Keratinocyte (primary cell): ENCODE data around the gene WAC. TPM values are rescaled to one million over a fixed set of nuclear protein-coding genes. Genes with fewer than 3 reads are reported as not detected.

Source experiments
- DNase-seq: peaks from one replicate; pipeline ENCODE4 v3.0.0-alpha.2; 2011; ENCODE audit warnings: low read depth, missing footprints, low spot score
- FAIRE-seq: peaks from 2 replicates; lab custom pipeline; 2011; peaks lifted over from hg19 to GRCh38; lab: Jason Lieb, UNC
- H2AFZ ChIP-seq: 2 replicates; pipeline ENCODE4 v1.6.0; 2012; ENCODE audit warnings: low read length, control low read depth, inconsistent platforms; ENCODE audit not compliant: control insufficient read depth
- H3K27ac ChIP-seq: 2 replicates; pipeline ENCODE4 v1.5.1; 2011; ENCODE audit warnings: low read length; ENCODE audit not compliant: control insufficient read depth, insufficient read depth
- H3K27me3 ChIP-seq: 3 replicates; pipeline ENCODE4 v1.6.0; 2011; ENCODE audit warnings: low read length; ENCODE audit not compliant: control insufficient read depth, insufficient read depth; ENCODE audit errors: extremely low read depth
- H3K36me3 ChIP-seq, 2 experiments: 2 replicates in 1 of 2; 3 replicates in 1 of 2; pipeline ENCODE4 v1.5.1; 2011; ENCODE audit warnings: low read length in 2 of 2, mild to moderate bottlenecking in 1 of 2; ENCODE audit not compliant: control insufficient read depth in 2 of 2, insufficient read depth in 2 of 2; ENCODE audit errors: extremely low read depth in 1 of 2
- H3K4me1 ChIP-seq: 3 replicates; pipeline ENCODE4 v1.5.1; 2011; ENCODE audit warnings: low read length; ENCODE audit not compliant: control insufficient read depth, insufficient read depth; ENCODE audit errors: extremely low read depth
- H3K4me2 ChIP-seq: 3 replicates; pipeline ENCODE4 v1.6.0; 2011; ENCODE audit warnings: low read depth, low read length; ENCODE audit not compliant: control insufficient read depth, insufficient read depth; ENCODE audit errors: extremely low read depth
- H3K4me3 ChIP-seq, 3 experiments: fragments of 200-600 bp in 1 of 3; sonication (generic) in 1 of 3; 2 replicates in 2 of 3; 3 replicates in 1 of 3; pipeline ENCODE4 v1.5.1; 2011 to 2016; ENCODE audit warnings: low read length in 3 of 3, mild to moderate bottlenecking in 3 of 3, control low read depth in 2 of 3, inconsistent platforms in 1 of 3, low read depth in 1 of 3, mixed read lengths in 1 of 3, mixed run types in 1 of 3, moderate library complexity in 1 of 3; ENCODE audit not compliant: control insufficient read depth in 2 of 3, insufficient read depth in 2 of 3; ENCODE audit errors: extremely low read depth in 1 of 3
- H3K79me2 ChIP-seq: 2 replicates; pipeline ENCODE4 v1.6.0; 2012; ENCODE audit warnings: low read length; ENCODE audit not compliant: control insufficient read depth, insufficient read depth
- H3K9ac ChIP-seq: 3 replicates; pipeline ENCODE4 v1.6.0; 2011; ENCODE audit warnings: low read length; ENCODE audit not compliant: control insufficient read depth, insufficient read depth; ENCODE audit errors: extremely low read depth
- H3K9me1 ChIP-seq: 3 replicates; pipeline ENCODE4 v1.6.0; 2011; ENCODE audit warnings: low read length; ENCODE audit not compliant: control insufficient read depth, insufficient read depth; ENCODE audit errors: extremely low read depth
- H3K9me3 ChIP-seq: 2 replicates; pipeline ENCODE4 v1.5.1; 2012; ENCODE audit warnings: low read depth, low read length; ENCODE audit not compliant: control insufficient read depth
- H4K20me1 ChIP-seq: 3 replicates; pipeline ENCODE4 v1.6.0; 2011; ENCODE audit warnings: low read length; ENCODE audit not compliant: control insufficient read depth, insufficient read depth; ENCODE audit errors: extremely low read depth
- EZH2 ChIP-seq: IDR thresholded peaks from one replicate; pipeline ENCODE4 v1.6.1; 2012; ENCODE audit warnings: inconsistent platforms, mild to moderate bottlenecking, low read length, moderate library complexity
- dilution Hi-C: fragments of 300-500 bp; cut with MboI; formaldehyde crosslinking; loops from one replicate; pipeline ENCODE4 v1.7.0; 2020; ENCODE audit warnings: low sequenced_read_pairs; ENCODE audit not compliant: extremely low pct_ligation_motif_present
- polyA plus RNA-seq, 5 experiments: library from polyadenylated mRNA; depleted of rRNA in 3 of 5; stranded (reverse) in 3 of 5; stranded (forward) in 1 of 5; unstranded in 1 of 5; fragments of >200 nt; gene quantifications; 1 replicate in 1 of 5; 2 replicates in 3 of 5; 3 replicates in 1 of 5; pipeline versions ENCODE4 v1.2.1 to v1.2.3, GENCODE V29; 2011 to 2012; ENCODE audit warnings: missing spikeins in 2 of 5, low read depth in 1 of 5, low replicate concordance in 1 of 5
- TF ChIP-seq, protein P1 (sequence below), 3 experiments: IDR thresholded peaks in 1 of 3; conservative IDR thresholded peaks in 1 of 3; optimal IDR thresholded peaks in 1 of 3; 2 replicates in 2 of 3; 3 replicates in 1 of 3; pipeline versions ENCODE3 to v1.5.1; 2011; ENCODE audit warnings: low read length in 3 of 3, mild to moderate bottlenecking in 3 of 3, moderate library complexity in 2 of 3, control low read depth in 1 of 3, inconsistent platforms in 1 of 3; ENCODE audit not compliant: insufficient read depth in 2 of 3; ENCODE audit errors: extremely low read depth in 1 of 3

The WAC gene
- polyA plus RNA-seq, 1 donor (not counting 4 experiments of a cell fraction or from before 2014, with no cell fraction given) = 80.8 TPM

DNA sequence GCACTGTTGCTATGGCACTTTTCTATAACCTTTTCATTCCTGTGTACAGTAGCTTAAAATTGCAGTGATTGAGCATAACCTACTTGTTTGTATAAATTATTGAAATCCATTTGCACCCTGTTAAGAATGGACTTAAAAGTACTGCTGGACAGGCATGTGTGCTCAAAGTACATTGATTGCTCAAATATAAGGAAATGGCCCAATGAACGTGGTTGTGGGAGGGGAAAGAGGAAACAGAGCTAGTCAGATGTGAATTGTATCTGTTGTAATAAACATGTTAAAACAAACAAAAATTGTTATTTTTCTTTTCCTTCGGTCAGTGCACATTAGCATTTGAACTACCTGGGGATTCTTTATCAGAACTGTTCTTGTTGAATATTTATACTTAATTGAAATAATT lies 87.3 kb downstream of the WAC start:
- no peaks in the 10 kb centered on the region for H4K20me1 ChIP-seq
- no peaks in the 10 kb centered on the region for H3K9me1 ChIP-seq
- DNase-seq (no peak), FAIRE-seq (no peak)
- dilution Hi-C loops = no loop called here
- H3K9ac ChIP-seq = no peak overlapping the region
- H3K4me1 ChIP-seq = no peaks in the 10 kb centered on the region
- no peak overlapping the region for H3K4me3 ChIP-seq
- H3K27ac ChIP-seq = no peak overlapping the region
- H3K9me3 ChIP-seq = no peaks in the 10 kb centered on the region
- no peaks in the 10 kb centered on the region for H3K27me3 ChIP-seq
- no peaks in the 10 kb centered on the region for H3K79me2 ChIP-seq
- H3K36me3 ChIP-seq = peaks cover 6 to 16% of the 10 kb centered on the region in 2 experiments
- no peak overlapping the region for H3K4me2 ChIP-seq
- TF ChIP-seq, protein P1, sequence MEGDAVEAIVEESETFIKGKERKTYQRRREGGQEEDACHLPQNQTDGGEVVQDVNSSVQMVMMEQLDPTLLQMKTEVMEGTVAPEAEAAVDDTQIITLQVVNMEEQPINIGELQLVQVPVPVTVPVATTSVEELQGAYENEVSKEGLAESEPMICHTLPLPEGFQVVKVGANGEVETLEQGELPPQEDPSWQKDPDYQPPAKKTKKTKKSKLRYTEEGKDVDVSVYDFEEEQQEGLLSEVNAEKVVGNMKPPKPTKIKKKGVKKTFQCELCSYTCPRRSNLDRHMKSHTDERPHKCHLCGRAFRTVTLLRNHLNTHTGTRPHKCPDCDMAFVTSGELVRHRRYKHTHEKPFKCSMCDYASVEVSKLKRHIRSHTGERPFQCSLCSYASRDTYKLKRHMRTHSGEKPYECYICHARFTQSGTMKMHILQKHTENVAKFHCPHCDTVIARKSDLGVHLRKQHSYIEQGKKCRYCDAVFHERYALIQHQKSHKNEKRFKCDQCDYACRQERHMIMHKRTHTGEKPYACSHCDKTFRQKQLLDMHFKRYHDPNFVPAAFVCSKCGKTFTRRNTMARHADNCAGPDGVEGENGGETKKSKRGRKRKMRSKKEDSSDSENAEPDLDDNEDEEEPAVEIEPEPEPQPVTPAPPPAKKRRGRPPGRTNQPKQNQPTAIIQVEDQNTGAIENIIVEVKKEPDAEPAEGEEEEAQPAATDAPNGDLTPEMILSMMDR (optimal IDR thresholded peaks at IDR 0.05 in 1 of 3, IDR thresholded peaks at IDR 0.05 in 1 of 3, conservative IDR thresholded peaks at IDR 0.05 in 1 of 3; ENCODE audit: extremely low read depth in 1 of 3, insufficient read depth in 2 of 3, low read length in 3 of 3) = no peak
- TF ChIP-seq EZH2 = no peak
- no peak overlapping the region for H2AFZ ChIP-seq

DNA sequence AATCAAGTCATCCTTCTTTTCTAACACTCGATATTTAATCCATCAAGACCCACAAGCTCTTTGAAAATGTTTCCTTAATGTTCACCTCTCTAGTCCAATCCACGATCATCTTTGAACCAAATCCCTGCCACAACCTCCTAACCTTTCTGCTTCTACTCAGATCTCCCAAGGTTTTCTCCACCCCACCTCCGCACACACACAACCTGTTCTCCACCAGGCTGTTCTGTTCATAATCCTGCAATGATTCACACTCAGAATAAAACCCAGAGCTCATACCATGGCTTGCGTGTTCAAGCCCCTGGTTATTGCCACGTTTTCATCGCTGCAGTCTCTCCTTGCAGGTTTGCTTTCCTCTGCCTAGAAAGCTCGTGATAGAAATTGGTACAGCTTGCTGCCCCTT lies 90.6 kb downstream of the WAC start:
- Histone ChIP-seq H3K27ac (no peak overlapping the region), H3K4me2 (no peak overlapping the region), H3K9ac (no peak overlapping the region), H3K4me1 (peaks cover 4% of the 10 kb centered on the region), H3K36me3 (peaks cover 4 to 7% of the 10 kb centered on the region in 2 experiments), H3K79me2 (no peaks in the 10 kb centered on the region), H2AFZ (no peak overlapping the region), H3K4me3 (no peak overlapping the region), H3K9me3 (no peaks in the 10 kb centered on the region), H4K20me1 (no peaks in the 10 kb centered on the region), H3K9me1 (no peaks in the 10 kb centered on the region), H3K27me3 (no peaks in the 10 kb centered on the region)
- TF ChIP-seq EZH2 = no peak
- TF ChIP-seq, protein P1 (optimal IDR thresholded peaks at IDR 0.05 in 1 of 3, IDR thresholded peaks at IDR 0.05 in 1 of 3, conservative IDR thresholded peaks at IDR 0.05 in 1 of 3; ENCODE audit: extremely low read depth in 1 of 3, insufficient read depth in 2 of 3, low read length in 3 of 3) = no peak
- no peak for FAIRE-seq
- no peak for DNase-seq
- dilution Hi-C loops = no loop called here
